Endothelial cell of umbilical vein (primary cell): ENCODE data around the gene WASL. TPM values are rescaled to one million over a fixed set of nuclear protein-coding genes. Genes with fewer than 3 reads are reported as not detected.

Experiments
- BruUV-seq: library from RNA; stranded (reverse); fragments of 400-500 nt; replicated peaks from 2 replicates; lab custom pipeline; 2021; lab: Mats Ljungman, UMichigan
- CTCF ChIA-PET: fragments of 300-600, 350-600 bp; sonication (Branson Sonifier 250); formaldehyde crosslinking; loops from one replicate; lab custom pipeline; 2021; ENCODE audit warnings: antibody characterized with exemption, inconsistent platforms; lab: Charles Lee
- POLR2A ChIA-PET: fragments of 300-600, 350-600 bp; sonication (Branson Sonifier 250); formaldehyde crosslinking; loops from one replicate; lab custom pipeline; 2021; ENCODE audit warnings: antibody characterized with exemption, inconsistent platforms; lab: Charles Lee
- DNase-seq: peaks from one replicate; pipeline ENCODE4 v3.0.0-alpha.2; 2011; ENCODE audit warnings: low read depth, low spot score
- FAIRE-seq: peaks from 2 replicates; lab custom pipeline; 2011; peaks lifted over from hg19 to GRCh38; lab: Jason Lieb, UNC
- H2AFZ ChIP-seq: 2 replicates; pipeline ENCODE4 v1.6.0; 2012; ENCODE audit warnings: low read depth, low read length, control low read depth, inconsistent platforms
- H3K27ac ChIP-seq: 2 replicates; pipeline ENCODE4 v1.5.1; 2011; ENCODE audit warnings: low read depth, mild to moderate bottlenecking, control low read depth, low read length, moderate library complexity; ENCODE audit not compliant: insufficient read depth
- H3K27me3 ChIP-seq, 2 experiments: 2 replicates each; pipeline versions ENCODE4 v1.6.0 to v1.6.1; 2011; ENCODE audit warnings: low read length in 2 of 2, mixed read lengths in 1 of 2; ENCODE audit not compliant: control insufficient read depth in 2 of 2, insufficient read depth in 2 of 2
- H3K36me3 ChIP-seq, 2 experiments: 2 replicates in 1 of 2; 3 replicates in 1 of 2; pipeline ENCODE4 v1.5.1; 2011; ENCODE audit warnings: low read length in 2 of 2, mild to moderate bottlenecking in 1 of 2, moderate library complexity in 1 of 2; ENCODE audit not compliant: control insufficient read depth in 2 of 2, insufficient read depth in 2 of 2; ENCODE audit errors: extremely low read depth in 1 of 2
- H3K4me1 ChIP-seq: 3 replicates; pipeline ENCODE4 v1.5.1; 2011; ENCODE audit warnings: mild to moderate bottlenecking, low read length; ENCODE audit not compliant: control insufficient read depth, insufficient read depth; ENCODE audit errors: extremely low read depth
- H3K4me2 ChIP-seq: 2 replicates; pipeline ENCODE4 v1.6.1; 2011; ENCODE audit warnings: low read length, control low read depth, mixed read lengths; ENCODE audit not compliant: insufficient read depth
- H3K4me3 ChIP-seq, 3 experiments: fragments of 200-600 bp in 1 of 3; sonication (generic), shearing (Covaris generic) in 1 of 3; replicated peaks in 1 of 3; 2 replicates each; pipeline ENCODE4 v1.5.1; 2011 to 2016; ENCODE audit warnings: control low read depth in 3 of 3, low read length in 3 of 3, mild to moderate bottlenecking in 2 of 3, inconsistent platforms in 1 of 3, low read depth in 1 of 3, moderate library complexity in 1 of 3; ENCODE audit not compliant: insufficient read depth in 1 of 3
- H3K79me2 ChIP-seq: 2 replicates; pipeline ENCODE4 v1.6.0; 2012; ENCODE audit warnings: low read length, inconsistent platforms; ENCODE audit not compliant: control insufficient read depth, insufficient read depth
- H3K9ac ChIP-seq: replicated peaks from 2 replicates; pipeline ENCODE3; 2011; ENCODE audit warnings: low read length, control low read depth; ENCODE audit not compliant: insufficient read depth; ENCODE audit errors: extremely low read depth
- H3K9me1 ChIP-seq: replicated peaks from 3 replicates; pipeline ENCODE4 v1.6.0; 2011; ENCODE audit warnings: mild to moderate bottlenecking, low read length; ENCODE audit not compliant: control insufficient read depth, insufficient read depth; ENCODE audit errors: extremely low read depth
- H3K9me3 ChIP-seq: replicated peaks from 2 replicates; pipeline ENCODE4 v1.5.1; 2012; ENCODE audit warnings: low read length, inconsistent platforms; ENCODE audit not compliant: control insufficient read depth, insufficient read depth
- H4K20me1 ChIP-seq: replicated peaks from 2 replicates; pipeline ENCODE3; 2011; ENCODE audit warnings: mild to moderate bottlenecking, low read length; ENCODE audit not compliant: control insufficient read depth, insufficient read depth; ENCODE audit errors: extremely low read depth
- EZH2 ChIP-seq: IDR thresholded peaks from 2 replicates; pipeline ENCODE4 v1.6.1; 2012; ENCODE audit warnings: borderline replicate concordance, low read depth, mild to moderate bottlenecking, moderate library complexity, low read length, inconsistent platforms; ENCODE audit not compliant: severe bottlenecking
- FOS ChIP-seq: IDR thresholded peaks from 2 replicates; pipeline ENCODE4 v1.6.1; 2011; ENCODE audit warnings: mild to moderate bottlenecking, low read length, moderate library complexity, borderline replicate concordance; ENCODE audit not compliant: insufficient read depth
- GATA2 ChIP-seq: IDR thresholded peaks from 2 replicates; pipeline ENCODE4 v1.7.0; 2011; ENCODE audit warnings: low read depth, mild to moderate bottlenecking, moderate library complexity, mixed read lengths, low read length; ENCODE audit not compliant: insufficient read length, insufficient read depth
- JUN ChIP-seq: IDR thresholded peaks from 2 replicates; pipeline ENCODE4 v1.6.1; 2011; ENCODE audit warnings: borderline replicate concordance, low read depth; ENCODE audit not compliant: insufficient read length, insufficient read depth
- MYC ChIP-seq: IDR thresholded peaks from one replicate; pipeline ENCODE4 v1.6.1; 2011; ENCODE audit warnings: mild to moderate bottlenecking, low read depth, low read length
- POLR2A ChIP-seq: IDR thresholded peaks from 2 replicates; pipeline ENCODE4 v1.6.1; 2012; ENCODE audit warnings: low read depth, mild to moderate bottlenecking, control low read depth, low read length
- POLR2AphosphoS5 ChIP-seq: IDR thresholded peaks from 2 replicates; pipeline ENCODE4 v1.6.1; 2012; ENCODE audit warnings: low read depth, mild to moderate bottlenecking, control low read depth, low read length, moderate library complexity; ENCODE audit not compliant: insufficient read depth
- dilution Hi-C: fragments of 300-500 bp; cut with MboI; formaldehyde crosslinking; loops from one replicate; pipeline ENCODE4 v1.15.0; 2019; ENCODE audit warnings: low sequenced_read_pairs; ENCODE audit not compliant: extremely low pct_ligation_motif_present
- intact Hi-C: fragments of 100-400 bp; cut with micrococcal nuclease; formaldehyde crosslinking; loops from one replicate; pipeline ENCODE4 v1.10.0; 2022
- polyA plus RNA-seq, 4 experiments: library from polyadenylated mRNA; depleted of rRNA in 3 of 4; stranded (reverse) in 3 of 4; unstranded in 1 of 4; fragments of >200 nt; gene quantifications; 2 replicates each; pipeline versions ENCODE4 v1.2.1 to v1.2.3, GENCODE V29; 2011 to 2012; ENCODE audit warnings: missing spikeins in 1 of 4
- total RNA-seq: library from RNA; stranded (reverse); gene quantifications from 2 replicates; pipeline ENCODE4 v1.2.3, GENCODE V29; 2021
- TF ChIP-seq, protein P1 (sequence below): IDR thresholded peaks from 2 replicates; pipeline ENCODE4 v1.6.1; 2011; ENCODE audit not compliant: insufficient read depth, insufficient read length
- TF ChIP-seq, protein P2 (sequence below), 2 donors: IDR thresholded peaks; 1 replicate in 1 of 2; 2 replicates in 1 of 2; pipeline ENCODE4 v1.5.1; 2011; ENCODE audit warnings: low read length in 2 of 2, mild to moderate bottlenecking in 2 of 2, moderate library complexity in 2 of 2, control low read depth in 1 of 2, inconsistent platforms in 1 of 2, low read depth in 1 of 2; ENCODE audit not compliant: insufficient read depth in 1 of 2; ENCODE audit errors: extremely low read depth in 1 of 2

The WASL gene
- total and polyA plus RNA-seq, 2 donors (not counting 3 experiments of a cell fraction or from before 2014, with no cell fraction given): 5.2 to 24.0 TPM

DNA sequence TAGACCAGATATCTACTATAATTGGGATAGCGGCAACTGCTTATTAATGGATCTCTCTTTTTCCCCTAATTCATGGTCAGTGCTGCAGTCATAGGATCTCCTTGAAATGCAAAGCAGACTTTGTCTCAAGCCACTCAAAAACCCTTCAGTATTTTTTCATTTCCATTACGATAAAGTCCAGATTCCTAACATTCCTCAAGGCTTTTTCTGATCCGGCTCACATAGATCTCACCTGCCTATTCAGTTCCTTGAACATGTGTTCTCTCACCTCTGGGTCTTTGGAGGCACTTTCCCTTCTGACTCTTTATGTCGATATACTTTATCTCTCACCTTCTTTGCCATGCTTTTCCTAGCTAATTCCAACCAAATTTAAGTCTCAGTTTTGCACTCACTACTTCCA is 25.7 kb upstream of the WASL start:
- H3K79me2 ChIP-seq: no peaks in the 10 kb centered on the region
- no TSS peak for BruUV-seq
- POLR2A ChIA-PET: no interaction called here

More for the DNA sequence above, 25.7 kb upstream of the WASL start:
- Histone ChIP-seq H3K27ac (no peak overlapping the region), H3K27me3 (no peaks in the 10 kb centered on the region), H3K9me1 (no peaks in the 10 kb centered on the region), H3K4me2 (no peak overlapping the region), H2AFZ (no peak overlapping the region), H3K4me1 (peaks cover under 1% of the 10 kb centered on the region), H3K36me3 (no peaks in the 10 kb centered on the region), H3K9ac (no peak overlapping the region), H3K4me3 (no peak overlapping the region), H3K9me3 (no peaks in the 10 kb centered on the region), H4K20me1 (no peaks in the 10 kb centered on the region)
- intact Hi-C loops: no loop called here
- TF ChIP-seq GATA2: no peak
- no peak for TF ChIP-seq POLR2AphosphoS5
- TF ChIP-seq, protein P1, sequence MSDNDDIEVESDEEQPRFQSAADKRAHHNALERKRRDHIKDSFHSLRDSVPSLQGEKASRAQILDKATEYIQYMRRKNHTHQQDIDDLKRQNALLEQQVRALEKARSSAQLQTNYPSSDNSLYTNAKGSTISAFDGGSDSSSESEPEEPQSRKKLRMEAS: no peak
- no peak for TF ChIP-seq EZH2
- TF ChIP-seq, protein P2, sequence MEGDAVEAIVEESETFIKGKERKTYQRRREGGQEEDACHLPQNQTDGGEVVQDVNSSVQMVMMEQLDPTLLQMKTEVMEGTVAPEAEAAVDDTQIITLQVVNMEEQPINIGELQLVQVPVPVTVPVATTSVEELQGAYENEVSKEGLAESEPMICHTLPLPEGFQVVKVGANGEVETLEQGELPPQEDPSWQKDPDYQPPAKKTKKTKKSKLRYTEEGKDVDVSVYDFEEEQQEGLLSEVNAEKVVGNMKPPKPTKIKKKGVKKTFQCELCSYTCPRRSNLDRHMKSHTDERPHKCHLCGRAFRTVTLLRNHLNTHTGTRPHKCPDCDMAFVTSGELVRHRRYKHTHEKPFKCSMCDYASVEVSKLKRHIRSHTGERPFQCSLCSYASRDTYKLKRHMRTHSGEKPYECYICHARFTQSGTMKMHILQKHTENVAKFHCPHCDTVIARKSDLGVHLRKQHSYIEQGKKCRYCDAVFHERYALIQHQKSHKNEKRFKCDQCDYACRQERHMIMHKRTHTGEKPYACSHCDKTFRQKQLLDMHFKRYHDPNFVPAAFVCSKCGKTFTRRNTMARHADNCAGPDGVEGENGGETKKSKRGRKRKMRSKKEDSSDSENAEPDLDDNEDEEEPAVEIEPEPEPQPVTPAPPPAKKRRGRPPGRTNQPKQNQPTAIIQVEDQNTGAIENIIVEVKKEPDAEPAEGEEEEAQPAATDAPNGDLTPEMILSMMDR (IDR thresholded peaks at IDR 0.05; ENCODE audit: extremely low read depth in 1 of 2, insufficient read depth in 1 of 2, low read depth in 1 of 2, low read length in 2 of 2): no peak
- no peak for TF ChIP-seq FOS
- no peak for TF ChIP-seq MYC
- no peak for TF ChIP-seq JUN
- TF ChIP-seq POLR2A: no peak
- no peak for DNase-seq
- dilution Hi-C loops: no loop called here
- no peak for FAIRE-seq
- CTCF ChIA-PET: interaction anchor here (1.2 to 1.5 kb wide), 2 partner anchors 17 to 280 kb away, joined by 3 to 4 read pairs; no protein-coding TSS in a partner anchor
